Measurements from ENCODE around the gene PDE6D. TPM values are rescaled to one million over a fixed set of nuclear protein-coding genes. Genes with fewer than 3 reads are reported as not detected.

Gene PDE6D
- total RNA-seq, result 15.2 to 16.5 TPM (median 15.4 TPM) in 3 replicates

DNA sequence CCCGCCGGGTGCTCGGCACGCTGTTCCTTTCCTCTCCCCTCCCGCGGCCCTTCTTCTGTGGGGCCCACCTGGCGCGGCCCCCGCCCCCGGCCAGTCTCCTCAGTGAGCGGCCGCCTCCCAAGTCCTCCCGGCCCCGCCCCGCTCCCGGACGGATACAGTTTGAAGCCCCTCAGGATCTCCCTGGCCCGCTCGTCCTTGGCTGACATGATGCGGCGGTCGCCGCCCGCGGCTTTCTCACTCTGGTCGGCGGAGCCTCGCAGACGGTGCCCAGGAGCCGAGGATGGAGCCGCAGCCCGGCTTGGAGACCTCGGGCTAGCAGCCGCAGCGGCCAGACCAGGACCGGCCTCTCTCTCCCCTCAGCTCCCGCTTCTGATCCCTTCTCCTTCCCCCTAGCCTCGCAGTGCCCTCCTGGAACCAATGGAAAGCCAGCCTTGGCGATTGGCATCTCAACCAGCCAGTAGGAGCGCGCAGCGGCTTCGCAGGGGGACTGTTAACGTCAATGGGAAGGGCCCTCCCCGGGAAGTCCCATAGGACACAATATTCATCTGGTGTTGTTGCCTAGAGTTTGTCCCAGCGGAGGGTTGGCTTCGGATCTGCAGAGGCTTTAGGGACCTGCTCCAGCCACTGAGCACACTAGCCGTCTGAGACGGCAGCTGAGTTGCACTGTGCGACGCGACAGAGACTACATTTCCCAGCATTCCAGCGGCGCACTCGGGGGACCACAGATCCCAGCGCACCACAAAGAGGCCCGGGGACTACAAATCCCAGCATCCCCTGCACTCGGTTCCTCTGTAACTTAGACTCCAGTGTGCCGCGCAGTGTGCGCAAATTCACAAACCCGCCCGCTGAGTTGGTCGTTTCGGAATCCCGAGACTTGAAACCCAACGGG is at the start of gene PDE6D:
Gene PDE6D, minus strand, starts transcription at position 374 of the 889 bp plus-strand sequence. Its CDS starts 168 bp downstream, at position 206.
- TF ChIP-seq, protein P1, sequence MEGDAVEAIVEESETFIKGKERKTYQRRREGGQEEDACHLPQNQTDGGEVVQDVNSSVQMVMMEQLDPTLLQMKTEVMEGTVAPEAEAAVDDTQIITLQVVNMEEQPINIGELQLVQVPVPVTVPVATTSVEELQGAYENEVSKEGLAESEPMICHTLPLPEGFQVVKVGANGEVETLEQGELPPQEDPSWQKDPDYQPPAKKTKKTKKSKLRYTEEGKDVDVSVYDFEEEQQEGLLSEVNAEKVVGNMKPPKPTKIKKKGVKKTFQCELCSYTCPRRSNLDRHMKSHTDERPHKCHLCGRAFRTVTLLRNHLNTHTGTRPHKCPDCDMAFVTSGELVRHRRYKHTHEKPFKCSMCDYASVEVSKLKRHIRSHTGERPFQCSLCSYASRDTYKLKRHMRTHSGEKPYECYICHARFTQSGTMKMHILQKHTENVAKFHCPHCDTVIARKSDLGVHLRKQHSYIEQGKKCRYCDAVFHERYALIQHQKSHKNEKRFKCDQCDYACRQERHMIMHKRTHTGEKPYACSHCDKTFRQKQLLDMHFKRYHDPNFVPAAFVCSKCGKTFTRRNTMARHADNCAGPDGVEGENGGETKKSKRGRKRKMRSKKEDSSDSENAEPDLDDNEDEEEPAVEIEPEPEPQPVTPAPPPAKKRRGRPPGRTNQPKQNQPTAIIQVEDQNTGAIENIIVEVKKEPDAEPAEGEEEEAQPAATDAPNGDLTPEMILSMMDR (IDR thresholded peaks at IDR 0.05; ENCODE audit: unreplicated experiment), result no peak
- peaks cover 38% of the 10 kb centered on the region for H3K4me1 Mint-ChIP-seq
- H3K27ac Mint-ChIP-seq, result peak within 1 kb of the TSS; percentile 94
- H3K9me3 Mint-ChIP-seq, result no peaks in the 10 kb centered on the region
- DNase-seq (ENCODE audit: low spot score in 2 of 2, unreplicated experiment in 2 of 2), result peak; percentile 92 to 100
- peak within 1 kb of the TSS; percentile 95 for H3K4me3 Mint-ChIP-seq
- H3K36me3 Mint-ChIP-seq, result no peaks in the 10 kb centered on the region
- H3K27me3 Mint-ChIP-seq (ENCODE audit: low read depth), result peaks cover 3% of the 10 kb centered on the region

DNA sequence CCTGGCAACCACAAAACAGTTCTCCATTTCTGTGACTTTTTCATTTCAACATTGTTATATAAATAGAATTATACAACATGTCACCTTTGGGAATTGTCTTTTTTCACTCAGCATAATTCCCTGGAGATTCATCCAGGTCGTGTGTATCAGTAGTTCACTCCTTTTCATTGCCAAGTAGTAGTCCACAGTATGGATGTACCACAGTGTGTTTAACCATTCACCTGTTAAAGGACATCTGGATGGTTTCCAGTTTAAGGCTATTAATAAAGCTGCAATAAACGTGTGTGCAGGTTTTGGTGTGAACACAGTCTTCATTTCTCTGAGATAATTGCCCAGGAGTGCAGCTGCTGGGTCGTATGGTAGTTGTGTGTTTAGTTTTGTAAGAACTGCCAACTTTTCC is 40.8 kb upstream of the PDE6D start:
- Mint-ChIP-seq H3K9me3 (peaks cover 7% of the 10 kb centered on the region), H3K4me1 (no peaks in the 10 kb centered on the region), H3K36me3 (no peaks in the 10 kb centered on the region), H3K27me3 (ENCODE audit: low read depth) (peaks cover 2% of the 10 kb centered on the region), H3K27ac (no peak overlapping the region), H3K4me3 (no peak overlapping the region)
- TF ChIP-seq, protein P1 (IDR thresholded peaks at IDR 0.05; ENCODE audit: unreplicated experiment), result no peak
- DNase-seq (ENCODE audit: low spot score in 2 of 2, unreplicated experiment in 2 of 2), result no peak

DNA sequence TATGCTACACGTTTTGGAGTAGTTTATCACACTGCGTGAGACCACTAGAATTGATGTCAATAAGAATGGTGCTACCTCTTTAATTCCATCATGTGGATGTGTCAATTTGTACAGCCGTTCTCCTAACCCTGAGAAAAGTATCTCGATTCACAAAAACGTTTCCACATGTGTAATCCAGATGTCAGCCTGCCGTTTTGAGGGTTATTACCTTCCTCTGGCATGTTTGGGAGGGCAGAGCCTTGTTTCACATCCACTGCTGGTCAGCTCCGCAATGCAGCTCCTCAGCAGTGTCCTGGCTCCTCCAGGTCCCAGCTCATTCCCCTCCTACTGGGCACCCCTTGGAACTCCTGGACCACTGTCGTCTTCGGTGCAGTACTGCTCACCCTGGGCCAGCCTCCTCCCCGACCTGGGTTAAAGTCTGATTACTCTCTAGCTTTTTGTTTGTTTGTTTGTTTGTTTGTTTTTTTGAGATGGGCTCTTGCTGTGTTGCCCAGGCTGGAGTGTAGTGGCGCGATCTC is 39.8 kb upstream of the PDE6D start:
- DNase-seq (ENCODE audit: low spot score in 2 of 2, unreplicated experiment in 2 of 2), result no peak
- TF ChIP-seq, protein P1 (IDR thresholded peaks at IDR 0.05; ENCODE audit: unreplicated experiment), result no peak
- Mint-ChIP-seq H3K36me3 (peaks cover 5% of the 10 kb centered on the region), H3K4me3 (no peak overlapping the region), H3K4me1 (no peaks in the 10 kb centered on the region), H3K27me3 (ENCODE audit: low read depth) (peaks cover 2% of the 10 kb centered on the region), H3K27ac (no peak overlapping the region), H3K9me3 (peaks cover 13% of the 10 kb centered on the region)

GRCh38 chr2:231819447-231820042 is 38.5 kb upstream of the PDE6D start:
- Mint-ChIP-seq H3K4me3 (no peak overlapping the region), H3K9me3 (peaks cover 25% of the 10 kb centered on the region), H3K4me1 (no peaks in the 10 kb centered on the region), H3K27me3 (ENCODE audit: low read depth) (peaks cover 2% of the 10 kb centered on the region), H3K27ac (no peak overlapping the region), H3K36me3 (peaks cover 12% of the 10 kb centered on the region)
- DNase-seq (ENCODE audit: low spot score in 2 of 2, unreplicated experiment in 2 of 2), result no peak
- TF ChIP-seq, protein P1 (IDR thresholded peaks at IDR 0.05; ENCODE audit: unreplicated experiment), result no peak

DNA sequence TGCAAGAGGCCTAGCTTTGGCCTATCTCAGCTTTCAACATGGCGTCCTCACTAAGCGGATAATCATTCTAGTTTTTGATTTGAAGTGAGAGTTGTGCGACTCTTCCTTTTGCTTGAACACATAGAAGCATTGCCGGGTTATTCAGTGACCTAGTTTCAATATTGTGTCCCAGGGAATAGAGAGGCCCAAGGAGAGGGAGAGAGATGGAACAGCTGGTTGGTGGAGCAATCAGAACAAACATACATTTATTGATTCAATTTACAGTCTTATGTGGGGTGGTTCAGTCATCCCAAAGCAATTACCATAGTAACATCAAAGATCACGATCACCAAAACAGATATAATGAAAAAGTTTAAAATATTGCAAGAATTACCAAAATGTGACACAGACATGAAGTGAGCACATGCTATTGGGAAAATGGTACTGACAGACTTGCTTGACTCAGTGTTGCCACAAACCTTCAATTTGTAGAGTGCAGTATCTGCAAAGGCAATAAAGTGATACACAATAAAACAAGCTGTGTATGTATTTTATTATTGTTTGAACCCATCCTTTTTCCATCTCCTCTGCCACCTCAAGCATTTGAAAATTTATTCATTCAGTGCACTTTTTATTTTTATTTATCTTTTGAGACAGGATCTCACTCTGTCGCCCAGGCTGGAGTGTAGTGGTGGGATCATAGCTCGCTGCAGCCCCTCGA is 35.4 kb upstream of the PDE6D start:
- H3K4me1 Mint-ChIP-seq, result no peaks in the 10 kb centered on the region
- H3K4me3 Mint-ChIP-seq, result no peak overlapping the region
- H3K9me3 Mint-ChIP-seq, result peaks cover 27% of the 10 kb centered on the region
- TF ChIP-seq, protein P1 (IDR thresholded peaks at IDR 0.05; ENCODE audit: unreplicated experiment), result no peak
- H3K36me3 Mint-ChIP-seq, result peaks cover 31% of the 10 kb centered on the region
- peaks cover 2% of the 10 kb centered on the region for H3K27me3 Mint-ChIP-seq (ENCODE audit: low read depth)
- no peak overlapping the region for H3K27ac Mint-ChIP-seq
- DNase-seq (ENCODE audit: low spot score in 2 of 2, unreplicated experiment in 2 of 2), result no peak

Measured in mesothelial cell of epicardium (in vitro differentiated cells).